RPMI8226 (cell line): ENCODE measurements around the gene PSMD3.

Experiments
- DNase-seq: peaks from one replicate; pipeline ENCODE4 v3.0.0-alpha.2; 2015

Gene PSMD3

DNA sequence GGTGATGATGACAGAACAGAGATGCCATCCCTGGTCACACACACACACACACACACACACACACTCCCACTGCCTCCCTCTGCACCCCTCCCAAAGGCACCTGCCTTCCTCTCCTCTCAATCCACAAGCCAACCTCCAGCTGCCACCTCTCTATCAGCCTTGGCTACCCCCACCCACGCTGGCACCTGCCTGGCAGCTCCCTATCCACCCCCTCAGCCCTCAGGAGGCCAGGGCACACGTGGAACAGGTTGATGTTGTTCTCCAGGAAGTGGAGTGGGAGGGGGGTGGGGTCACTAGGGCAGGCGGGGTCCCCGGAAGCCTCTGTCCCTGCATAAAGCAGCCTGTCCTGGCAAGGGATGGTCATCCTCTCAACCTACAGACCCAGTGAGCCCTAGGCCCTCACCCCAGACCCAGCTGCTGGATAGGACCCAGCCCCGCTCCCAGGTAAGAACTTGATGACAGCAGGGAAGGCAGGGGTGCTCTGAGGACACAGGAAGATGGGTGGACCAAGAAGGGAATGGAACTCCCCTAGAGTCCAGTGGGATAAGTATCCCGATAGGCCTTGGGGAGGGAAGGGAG, 17.9 kb upstream of the PSMD3 start, which contains the start of gene GSDMA:
Gene GSDMA, plus strand, starts transcription at position 363 of the 579 bp plus-strand sequence. CDS start 2,684 bp downstream, outside the sequence.
- no peak for DNase-seq

DNA sequence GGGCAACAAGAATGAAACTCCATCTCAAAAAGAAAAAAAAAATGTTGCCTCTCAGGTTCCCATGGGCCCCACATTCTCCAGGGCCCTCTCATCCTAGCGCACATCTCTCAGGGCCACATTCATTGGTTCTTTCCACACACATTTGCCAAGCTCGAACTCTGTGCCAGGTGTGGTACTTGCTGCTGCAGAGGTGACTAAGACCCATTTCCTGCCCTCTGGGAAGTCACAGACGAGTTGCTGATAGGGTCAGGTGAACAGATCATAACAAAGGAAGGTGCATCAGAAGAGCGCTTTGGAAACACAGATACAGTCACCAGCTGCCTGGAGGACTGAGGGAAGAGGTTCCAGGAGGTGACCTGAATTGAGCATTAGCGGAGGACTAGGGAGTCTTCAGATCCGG, 16.8 kb upstream of the PSMD3 start:
- peak; percentile 40 for DNase-seq

DNA sequence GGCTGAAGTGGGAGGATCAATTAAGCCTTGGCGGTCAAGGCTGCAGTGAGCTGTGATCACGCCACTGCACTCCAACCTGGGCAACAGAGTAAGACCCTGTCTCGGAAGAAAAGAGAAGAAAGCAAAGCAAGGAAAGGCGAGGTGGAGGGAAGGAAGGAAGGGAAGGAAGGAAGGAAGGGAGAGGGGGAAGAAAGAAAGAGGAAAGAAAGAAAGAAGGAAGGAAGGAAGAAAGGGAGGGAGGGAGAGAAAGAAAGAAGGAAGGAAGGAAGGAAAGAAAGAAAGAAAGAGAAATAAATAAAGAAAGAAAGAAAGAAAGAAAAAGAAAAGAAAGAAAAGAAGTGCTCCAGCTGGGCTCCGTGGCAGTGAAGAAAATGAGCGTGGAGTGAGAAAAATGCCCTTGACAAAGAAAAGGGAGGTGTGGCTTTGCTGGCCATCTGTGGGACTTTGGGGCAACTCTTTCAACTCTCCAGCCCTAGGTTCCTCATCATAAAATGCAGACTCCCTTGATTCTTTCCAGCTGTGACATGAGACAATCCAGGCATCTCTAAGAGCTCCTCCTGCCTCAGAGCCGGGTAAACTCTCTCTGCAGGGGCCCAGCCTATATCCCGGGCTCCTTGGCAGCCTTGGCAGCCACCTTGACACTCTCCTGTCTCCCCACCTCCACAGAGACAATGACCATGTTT, 15.4 kb upstream of the PSMD3 start:
- no peak for DNase-seq

DNA sequence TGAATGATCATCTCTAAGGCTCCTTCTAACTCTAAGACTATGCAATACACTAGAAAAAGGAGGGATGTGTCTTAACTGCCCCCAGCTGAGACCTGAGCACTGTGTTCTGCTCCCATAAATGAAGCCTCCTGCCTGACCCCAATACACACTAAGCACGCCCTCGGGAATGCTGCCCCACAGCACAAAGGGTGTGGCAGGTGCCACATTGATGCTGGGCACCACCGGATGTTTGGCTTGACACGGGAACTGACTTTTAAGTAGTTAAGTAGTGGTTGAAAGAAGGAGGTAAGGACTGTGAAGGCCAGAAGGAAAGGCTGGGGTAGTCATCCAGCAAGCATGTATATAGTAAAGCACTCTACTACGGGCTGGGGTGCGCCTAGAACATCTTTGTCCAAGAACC, 13.8 kb upstream of the PSMD3 start:
- no peak for DNase-seq

DNA sequence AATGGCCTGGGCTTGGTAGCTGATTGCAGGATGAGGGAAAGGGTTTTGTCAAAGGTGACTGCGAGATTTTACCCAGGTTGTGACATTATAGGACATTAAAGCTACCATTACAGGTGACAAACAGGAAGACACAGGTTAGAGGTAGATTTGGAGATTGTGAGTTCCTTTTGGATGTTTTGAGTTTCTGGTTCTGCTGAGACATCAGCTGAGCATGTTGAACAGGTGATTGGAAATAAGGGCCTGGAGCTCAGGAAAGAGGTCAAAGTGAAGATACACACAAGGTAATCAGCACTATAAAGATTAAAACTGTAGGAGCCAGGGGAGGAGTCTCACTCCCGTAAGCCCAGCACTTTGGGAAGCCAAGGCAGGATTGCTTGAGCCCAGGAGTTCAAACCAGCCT, 11.8 kb upstream of the PSMD3 start:
- DNase-seq, result no peak

DNA sequence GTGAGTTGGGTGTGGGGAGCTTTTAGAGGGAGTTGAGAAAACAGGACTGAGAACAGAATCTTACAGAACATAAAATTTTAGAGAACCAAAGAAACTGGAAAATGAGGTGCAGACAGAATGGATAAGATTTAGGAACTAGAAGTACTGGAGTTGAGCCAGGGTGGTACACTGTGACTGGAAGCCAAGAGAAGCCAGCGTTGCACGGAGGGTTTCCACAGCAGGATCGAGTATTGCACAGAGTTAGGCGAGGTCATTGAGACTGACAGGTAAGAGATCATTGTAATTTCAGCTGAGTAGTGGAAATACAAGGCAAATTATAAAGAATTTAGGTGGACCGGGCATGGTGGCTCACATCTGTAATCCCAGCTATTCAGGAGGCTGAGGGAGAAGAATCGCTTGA, 11.2 kb upstream of the PSMD3 start:
- DNase-seq, result no peak

DNA sequence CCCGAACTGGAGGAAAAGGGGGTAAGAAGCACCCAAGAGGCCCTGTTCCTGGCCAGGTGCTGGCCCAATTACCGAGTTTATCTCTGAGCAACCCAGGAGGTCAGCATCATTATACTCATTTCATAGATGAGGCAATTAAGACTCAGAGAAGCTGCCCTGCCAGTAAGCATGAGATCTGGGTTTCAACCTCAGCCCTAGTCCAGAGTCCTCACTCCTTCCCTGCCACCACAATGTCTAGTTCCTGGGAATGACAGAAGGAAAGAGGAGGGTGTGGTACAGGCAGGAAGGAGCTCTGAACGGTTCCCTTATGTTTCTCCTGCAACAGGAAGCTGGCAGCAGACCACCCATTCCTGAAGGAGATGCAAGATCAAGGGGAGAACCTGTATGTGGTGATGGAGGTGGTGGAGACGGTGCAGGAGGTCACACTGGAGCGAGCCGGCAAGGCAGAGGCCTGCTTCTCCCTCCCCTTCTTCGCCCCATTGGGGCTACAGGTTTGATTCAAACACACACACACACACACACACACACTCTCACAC, 10.4 kb upstream of the PSMD3 start:
- no peak for DNase-seq

DNA sequence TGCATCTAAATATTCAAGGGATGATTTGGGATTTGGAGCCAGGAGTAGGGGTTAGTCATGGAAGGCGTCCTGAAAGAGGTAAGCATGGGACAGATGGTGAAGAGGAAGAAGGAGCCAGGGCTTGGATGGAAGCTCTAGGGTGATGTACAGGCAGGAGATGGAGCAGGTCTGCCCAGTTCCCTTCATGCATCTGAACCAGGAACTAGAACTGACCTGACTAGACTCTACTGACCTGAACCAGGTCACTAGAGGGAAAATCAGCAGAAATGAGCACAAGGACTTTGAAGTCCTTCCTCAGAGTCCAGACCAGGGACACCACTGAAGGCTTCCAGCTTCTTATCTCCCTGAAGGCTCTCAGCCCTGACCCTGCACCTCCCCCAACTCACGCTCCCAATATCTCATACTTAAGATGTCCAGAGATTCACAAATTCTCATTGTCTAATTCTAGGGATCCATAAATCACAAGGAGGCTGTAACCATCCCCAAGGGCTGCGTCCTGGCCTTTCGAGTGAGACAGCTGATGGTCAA, 9.5 kb upstream of the PSMD3 start:
- DNase-seq, result no peak

DNA sequence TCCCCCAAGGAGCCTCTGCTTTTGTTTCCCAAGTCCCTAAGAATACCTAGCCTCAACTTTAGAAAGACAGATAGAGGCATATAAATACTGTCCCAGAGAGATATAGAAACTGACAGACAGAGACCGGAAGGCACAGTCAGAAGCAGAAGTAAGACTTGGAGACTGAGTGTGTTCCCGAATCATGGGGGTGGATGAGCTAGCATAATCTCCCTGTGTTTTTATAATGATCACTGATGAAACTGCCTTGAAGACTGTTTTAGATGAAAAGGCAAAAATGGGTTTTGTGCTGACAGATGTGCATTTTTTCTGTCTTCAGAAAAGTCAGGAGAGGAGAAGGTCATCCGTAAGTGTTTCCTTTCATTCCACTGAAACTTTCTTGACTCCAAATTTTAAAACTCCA, 8.3 kb upstream of the PSMD3 start:
- DNase-seq, result peak; percentile 56

DNA sequence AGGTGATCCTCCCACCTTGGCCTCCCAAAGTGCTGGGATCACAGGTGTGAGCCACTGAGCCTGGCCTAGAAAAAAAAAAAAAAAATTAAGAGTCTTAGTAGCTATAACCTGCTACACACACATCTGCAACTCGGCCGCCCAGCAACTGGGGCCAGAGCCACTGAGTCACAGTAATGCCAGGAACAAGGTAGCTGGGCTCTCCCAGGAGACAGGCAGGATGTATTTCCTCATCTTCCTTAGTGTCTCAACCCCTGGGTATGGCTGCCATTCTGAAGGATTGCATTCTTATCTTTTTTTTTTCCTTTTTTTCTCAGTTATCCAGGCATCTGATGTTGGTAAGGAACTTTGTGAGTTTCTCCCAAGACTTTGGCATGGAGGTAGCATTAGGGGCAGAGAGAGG, 7.1 kb upstream of the PSMD3 start:
- no peak for DNase-seq

DNA sequence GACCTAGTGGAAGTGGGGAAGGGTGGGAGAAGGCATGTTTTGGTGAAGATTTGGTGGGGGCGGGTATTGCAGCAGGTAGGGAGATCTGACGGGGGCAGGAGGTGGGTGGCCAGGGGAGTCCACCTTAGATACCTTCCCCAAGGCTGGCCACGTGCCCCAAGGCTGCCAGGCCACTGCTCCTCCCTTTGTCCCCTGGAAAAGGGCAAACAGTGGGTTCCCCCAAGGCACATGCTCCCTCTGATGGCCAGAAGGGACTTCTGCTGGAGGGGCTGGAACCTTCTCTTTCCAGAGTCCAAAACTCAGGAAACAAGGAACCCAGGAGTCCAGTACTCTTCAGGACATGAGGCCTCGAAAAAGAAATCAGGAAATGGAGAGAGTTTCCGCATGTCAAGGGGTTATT, 6.2 kb upstream of the PSMD3 start:
- DNase-seq, result no peak

DNA sequence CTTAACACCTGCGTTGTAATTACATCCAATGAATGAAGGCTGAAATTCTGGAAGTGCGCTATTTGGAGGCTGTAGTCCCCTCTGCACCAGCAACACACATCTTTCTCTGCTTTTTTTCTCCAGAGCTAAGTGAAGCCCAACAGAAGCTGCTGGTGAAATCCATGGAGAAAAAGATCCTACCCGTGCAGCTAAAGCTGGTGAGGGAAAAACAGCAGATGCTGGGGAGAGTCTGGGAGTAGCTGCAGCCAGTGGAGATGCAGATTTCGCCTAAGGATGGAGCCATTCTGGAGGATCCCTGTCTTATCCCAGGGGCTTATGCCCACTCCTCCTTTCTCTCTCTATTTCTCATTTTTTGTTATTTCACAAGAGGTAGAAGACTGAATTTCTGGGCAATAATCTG, 4.8 kb upstream of the PSMD3 start:
- DNase-seq, result no peak

DNA sequence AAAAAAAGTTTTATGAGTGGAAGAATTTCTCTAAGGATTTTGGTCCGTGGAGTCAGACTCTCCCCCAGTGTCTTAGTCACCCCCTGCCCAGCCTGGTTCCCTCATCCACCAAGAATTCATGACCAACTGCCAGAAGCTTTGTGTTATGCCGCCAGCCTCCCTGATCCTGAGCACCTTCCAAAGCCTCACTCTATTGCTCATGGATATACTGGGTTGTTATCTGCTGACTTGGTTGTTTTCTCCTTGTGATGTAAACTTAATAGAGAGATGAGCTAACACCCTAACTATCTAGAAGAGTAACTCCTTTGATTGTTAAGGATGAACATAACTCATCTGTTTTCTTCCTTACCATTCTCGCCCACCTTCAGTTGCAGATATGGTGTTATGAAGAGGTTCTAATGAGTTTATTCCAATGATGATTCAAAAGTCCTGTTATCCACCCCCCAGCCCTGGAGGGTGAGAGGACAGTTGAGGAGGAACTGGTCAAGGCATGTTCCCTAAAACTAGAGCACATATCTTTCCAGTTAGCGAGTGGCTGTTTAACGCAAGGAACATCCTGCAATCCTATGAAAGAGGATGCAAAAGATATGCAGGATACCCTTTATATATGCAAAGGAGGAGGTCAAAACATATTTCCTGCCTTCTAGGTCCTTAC, 1.5 kb upstream of the PSMD3 start:
- DNase-seq, result no peak

DNA sequence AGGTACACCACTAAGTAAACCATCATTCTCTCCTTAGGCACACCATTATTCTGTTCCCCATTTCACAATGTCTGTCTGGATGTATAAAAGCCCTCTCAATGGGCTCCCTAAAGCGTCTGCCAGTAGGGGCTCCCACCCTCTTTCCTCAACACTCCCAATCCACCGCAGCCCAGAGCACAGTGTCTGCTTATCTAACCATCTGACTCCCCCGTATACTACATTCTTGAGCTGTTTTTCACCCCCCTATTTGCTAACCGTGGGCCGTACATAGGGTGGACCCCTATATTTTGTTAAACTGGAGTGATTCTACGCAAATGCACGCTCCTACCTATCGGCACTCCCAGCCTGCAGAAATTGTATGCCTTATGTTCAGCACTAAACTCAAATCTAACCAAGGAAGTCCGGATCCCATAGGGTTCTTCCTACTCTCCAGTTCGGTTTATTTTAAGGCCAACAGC, 685 bp upstream of the PSMD3 start:
- peak; percentile 35 for DNase-seq

DNA sequence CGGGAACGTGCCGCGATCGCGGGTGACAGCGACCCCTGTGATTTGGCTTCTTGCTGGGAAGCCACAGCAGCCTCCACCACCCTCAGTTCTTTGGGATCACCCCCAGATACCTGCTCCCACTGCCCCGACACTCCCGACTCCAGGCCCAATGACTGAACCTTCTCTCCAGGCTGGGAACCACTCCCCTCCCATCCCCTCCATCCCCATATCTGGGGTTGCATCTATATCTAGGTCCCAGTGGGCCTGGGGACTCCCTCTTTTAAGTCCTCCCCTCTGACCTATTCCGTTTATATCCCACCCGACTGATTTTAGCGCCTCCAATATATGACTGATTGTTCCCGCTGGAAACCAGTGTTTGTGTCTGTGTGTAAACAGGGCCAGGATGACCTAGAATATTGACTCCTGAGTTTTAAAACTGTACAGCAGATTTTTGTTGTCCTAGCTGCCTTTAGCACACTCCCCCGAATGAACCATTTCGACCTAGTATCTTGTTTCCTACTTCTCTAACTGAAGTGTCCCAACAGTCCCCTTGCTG, 667 bp downstream of the PSMD3 start:
- no peak for DNase-seq

DNA sequence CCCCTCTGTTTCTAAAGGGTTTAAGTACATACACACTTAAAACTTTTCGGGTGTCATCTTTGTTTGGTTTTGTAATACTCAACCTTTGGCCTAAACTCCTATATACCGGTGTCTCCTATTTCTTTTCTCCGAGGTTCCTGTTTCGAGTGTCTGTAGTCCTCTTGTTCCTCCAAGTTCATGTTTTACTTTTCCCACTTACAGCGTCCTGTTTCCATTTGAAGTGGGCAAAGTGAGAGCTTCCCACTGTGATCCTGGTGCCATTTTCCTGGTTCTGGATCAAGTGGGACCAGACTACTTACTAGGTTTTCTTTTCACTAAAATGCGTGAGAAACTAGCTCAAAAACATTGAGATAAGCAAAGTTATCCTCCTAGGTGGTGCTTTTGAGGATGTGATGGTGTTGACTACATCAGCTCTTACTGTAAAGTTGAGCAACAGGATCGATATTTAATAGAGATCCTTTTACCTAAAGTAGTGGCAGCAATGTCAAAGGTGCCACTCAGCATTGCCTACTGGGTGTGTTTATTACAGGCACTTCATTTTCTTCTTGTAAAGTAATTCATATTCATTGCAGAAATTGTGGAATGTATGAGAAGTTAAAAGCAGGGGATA, 1.3 kb downstream of the PSMD3 start:
- no peak for DNase-seq

DNA sequence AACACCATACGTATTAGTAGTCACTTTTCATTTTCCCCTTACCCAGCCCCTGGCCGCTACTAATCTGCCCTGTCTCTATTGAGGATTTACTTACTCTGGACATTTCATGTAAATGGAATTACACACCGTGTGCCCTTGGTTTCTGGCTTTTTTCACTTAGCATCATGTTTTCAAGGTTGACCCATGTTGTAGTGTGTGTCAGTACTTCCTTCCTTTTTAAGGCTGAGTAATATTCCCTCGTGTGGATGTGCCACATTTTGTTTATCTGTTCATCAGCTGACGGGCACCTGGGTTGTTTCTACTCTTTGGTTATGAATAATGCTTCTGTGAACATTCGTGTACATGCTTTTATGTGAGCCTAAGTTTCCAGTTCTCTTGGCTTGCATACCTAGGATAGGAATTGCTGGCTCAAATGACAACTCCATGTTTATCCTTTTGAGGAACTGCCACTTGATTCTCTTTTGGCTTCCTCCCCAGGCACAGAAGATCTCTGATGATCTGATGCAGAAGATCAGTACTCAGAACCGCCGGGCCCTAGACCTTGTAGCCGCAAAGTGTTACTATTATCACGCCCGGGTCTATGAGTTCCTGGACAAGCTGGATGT, 7.7 kb downstream of the PSMD3 start:
- no peak for DNase-seq

DNA sequence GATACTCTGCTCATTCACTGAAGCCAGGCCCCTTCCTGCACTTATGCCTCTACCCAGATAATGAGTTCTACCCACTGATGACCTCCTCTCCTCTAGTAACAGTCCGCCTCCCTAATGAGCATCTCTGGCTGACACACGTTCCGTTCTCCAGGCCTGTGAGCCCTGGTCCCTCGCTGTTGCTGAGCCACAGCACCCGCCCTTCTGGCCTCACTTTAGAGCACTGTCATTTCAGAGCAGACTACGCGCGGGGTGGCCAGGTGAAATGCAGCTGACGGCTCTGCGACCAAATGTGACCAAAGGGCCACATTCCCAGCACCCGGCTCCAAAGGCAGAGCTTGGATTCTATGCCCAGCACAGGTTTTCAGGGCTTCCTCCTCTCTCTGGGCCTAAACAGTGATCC, 13.8 kb downstream of the PSMD3 start:
- no peak for DNase-seq

DNA sequence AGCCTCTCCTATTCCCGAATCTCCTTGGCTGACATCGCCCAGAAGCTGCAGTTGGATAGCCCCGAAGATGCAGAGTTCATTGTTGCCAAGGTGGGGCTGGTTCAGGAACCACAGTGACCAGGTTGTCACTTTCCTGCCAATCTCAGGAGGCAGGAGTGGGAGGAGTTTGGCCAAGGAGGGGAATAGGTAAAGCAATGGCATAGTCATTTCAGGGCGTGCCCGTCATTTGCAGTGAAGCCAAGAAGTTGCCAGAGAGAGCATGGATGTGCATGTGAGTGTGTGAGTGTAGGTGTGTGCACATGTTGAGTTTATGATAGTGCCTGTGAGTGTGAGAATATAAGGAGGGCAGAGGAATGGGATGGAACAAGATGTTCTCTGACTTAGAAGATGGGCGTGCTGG, 14.8 kb downstream of the PSMD3 start:
- no peak for DNase-seq

DNA sequence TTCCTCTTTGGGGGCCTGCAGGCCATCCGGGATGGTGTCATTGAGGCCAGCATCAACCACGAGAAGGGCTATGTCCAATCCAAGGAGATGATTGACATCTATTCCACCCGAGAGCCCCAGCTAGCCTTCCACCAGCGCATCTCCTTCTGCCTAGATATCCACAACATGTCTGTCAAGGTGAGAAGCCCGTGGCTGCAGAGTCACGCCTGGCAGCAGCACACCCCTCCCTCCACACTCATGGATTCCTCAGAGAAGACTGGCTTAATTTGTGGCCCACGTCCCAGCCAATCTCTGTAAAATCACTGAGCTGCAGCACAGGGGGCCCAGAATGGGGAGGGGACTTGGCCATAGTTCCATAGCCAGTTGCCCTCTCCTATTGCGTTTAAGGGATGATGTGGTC, 15.6 kb downstream of the PSMD3 start:
- DNase-seq, result no peak

DNA sequence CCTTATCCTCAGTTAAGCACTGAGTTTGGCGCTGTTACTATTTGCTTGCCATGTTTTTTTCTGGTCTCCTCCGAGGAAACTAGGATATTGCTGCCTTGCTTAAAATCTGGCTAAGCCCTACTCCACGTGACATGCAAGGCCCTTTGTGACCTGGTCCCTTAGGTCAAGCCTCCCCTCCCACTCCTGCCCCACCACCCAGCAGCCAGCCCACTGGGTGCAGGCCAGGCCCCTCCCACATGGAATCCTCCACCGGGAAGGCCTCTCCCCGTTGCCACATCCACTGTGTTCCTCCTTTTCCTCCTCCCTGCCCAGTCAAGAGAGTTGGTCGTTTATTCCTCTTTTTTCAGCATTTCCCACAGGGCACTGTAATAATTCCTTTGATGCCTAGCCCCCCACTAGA, 16.2 kb downstream of the PSMD3 start:
- no peak for DNase-seq

DNA sequence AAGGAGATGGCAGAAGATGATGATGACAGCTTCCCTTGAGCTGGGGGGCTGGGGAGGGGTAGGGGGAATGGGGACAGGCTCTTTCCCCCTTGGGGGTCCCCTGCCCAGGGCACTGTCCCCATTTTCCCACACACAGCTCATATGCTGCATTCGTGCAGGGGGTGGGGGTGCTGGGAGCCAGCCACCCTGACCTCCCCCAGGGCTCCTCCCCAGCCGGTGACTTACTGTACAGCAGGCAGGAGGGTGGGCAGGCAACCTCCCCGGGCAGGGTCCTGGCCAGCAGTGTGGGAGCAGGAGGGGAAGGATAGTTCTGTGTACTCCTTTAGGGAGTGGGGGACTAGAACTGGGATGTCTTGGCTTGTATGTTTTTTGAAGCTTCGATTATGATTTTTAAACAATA, 16.9 kb downstream of the PSMD3 start:
- DNase-seq, result no peak

DNA sequence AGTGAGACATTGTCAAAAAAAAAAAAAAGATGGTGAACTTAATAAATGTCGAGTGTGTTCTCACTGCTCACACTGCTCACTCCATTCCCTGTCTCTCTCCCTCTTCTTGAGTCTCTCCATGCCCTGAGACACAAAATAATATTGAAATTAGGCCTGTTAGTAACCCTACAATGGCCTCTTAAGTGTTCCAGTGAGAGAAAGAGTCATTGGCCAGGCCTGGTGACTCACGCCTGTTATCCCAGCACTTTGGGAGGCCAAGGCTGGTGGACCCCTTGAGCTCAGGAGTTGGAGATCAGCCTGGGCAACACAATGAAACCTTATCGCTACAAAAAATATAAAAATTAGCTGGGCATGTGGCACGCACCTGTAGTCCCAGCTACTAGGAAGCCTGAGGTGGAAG, 18.5 kb downstream of the PSMD3 start:
- no peak for DNase-seq
